Eye (tissue), 1 donor: ENCODE data around the gene LETM1.
A peak's percentile ranks its signal among the peaks of the same experiment; 100 is the strongest.

Source experiments
- DNase-seq: peaks from one replicate; pipeline ENCODE4 v3.0.0-alpha.2; 2015

LETM1 gene

DNA sequence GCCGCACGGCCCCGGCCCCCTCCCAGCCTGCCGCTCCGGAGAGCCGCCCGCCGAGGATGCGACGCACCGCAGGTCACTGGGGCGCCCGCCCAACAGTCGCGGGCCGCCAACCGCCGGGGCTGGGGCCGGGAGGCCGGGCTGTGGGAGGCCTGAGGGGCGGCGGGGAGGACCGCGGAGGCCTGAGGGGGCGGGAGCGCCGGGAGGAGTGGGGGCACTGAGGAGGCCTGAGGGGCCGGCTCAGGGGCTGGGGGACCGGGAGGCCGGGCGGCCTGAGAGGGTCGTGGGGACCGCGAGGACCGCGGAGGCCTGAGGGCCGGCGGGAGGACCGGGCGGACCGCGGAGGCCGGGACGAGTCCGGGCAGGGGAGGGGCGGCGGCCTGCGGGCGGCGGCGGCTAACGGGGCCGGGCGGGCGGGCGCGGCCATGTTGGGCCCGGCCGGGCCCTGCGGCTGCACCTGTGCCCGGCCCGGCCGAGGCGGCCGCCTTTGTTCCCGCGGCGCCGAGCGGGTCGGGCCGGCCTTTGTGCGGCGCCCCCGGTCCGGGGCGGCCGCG, 15.6 kb upstream of the LETM1 start:
- DNase-seq = peak; percentile 82

GRCh38 chr4:1870578-1871443, 14.9 kb upstream of the LETM1 start, which contains the start of gene NSD2:
Gene NSD2 (plus strand): TSS chr4:1871393. CDS start chr4:1900655, 29,262 bp downstream.
- peak; percentile 97 for DNase-seq

GRCh38 chr4:1870328-1870577, 14.3 kb upstream of the LETM1 start:
- DNase-seq = peak; percentile 93

GRCh38 chr4:1869530-1870327, 13.8 kb upstream of the LETM1 start:
- no peak for DNase-seq

DNA sequence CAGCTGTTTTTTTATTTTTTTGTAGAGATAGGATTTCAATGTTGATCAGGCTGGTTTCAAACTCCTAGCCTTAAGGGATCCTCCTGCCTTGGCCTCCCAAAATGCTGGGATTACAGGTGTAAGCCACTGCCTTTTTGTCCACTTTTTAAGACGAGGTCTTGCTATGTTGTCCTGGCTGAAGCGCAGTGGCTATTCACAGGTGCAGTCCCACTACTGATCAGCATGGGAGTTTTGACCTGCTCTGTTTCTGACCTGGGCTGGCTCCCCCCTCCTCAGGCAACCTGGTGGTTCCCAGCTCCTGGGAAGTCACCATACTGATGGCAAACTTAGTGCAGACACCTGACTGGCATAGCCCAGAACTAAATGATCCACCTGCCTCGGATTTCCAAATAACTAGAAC, 13.0 kb upstream of the LETM1 start:
- no peak for DNase-seq

DNA sequence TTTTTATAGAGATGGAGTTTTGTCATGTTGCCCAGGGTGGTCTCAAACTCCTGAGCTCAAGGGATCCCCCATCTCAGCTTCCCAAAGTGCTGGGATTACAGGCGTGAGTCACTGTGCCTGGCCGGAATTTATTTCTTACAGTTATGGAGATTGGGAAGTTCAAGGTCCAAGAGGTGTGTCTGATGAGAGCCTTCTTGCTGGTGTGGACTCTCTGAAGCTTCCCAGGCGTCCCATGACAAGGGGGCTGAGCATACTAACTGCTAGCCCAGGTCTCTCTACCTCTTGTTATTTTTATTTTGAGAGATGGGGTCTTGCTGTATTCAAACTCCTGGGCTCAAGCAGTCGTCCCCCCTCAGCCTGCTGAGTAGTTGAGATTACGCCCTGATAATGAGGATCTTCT, 12.3 kb upstream of the LETM1 start:
- no peak for DNase-seq

- DNase-seq = no peak
Measured at GRCh38 chr4:1866189-1866661, 10.3 kb upstream of the LETM1 start.

- DNase-seq = peak; percentile 90
Measured at GRCh38 chr4:1864076-1865008, 8.4 kb upstream of the LETM1 start.

DNA sequence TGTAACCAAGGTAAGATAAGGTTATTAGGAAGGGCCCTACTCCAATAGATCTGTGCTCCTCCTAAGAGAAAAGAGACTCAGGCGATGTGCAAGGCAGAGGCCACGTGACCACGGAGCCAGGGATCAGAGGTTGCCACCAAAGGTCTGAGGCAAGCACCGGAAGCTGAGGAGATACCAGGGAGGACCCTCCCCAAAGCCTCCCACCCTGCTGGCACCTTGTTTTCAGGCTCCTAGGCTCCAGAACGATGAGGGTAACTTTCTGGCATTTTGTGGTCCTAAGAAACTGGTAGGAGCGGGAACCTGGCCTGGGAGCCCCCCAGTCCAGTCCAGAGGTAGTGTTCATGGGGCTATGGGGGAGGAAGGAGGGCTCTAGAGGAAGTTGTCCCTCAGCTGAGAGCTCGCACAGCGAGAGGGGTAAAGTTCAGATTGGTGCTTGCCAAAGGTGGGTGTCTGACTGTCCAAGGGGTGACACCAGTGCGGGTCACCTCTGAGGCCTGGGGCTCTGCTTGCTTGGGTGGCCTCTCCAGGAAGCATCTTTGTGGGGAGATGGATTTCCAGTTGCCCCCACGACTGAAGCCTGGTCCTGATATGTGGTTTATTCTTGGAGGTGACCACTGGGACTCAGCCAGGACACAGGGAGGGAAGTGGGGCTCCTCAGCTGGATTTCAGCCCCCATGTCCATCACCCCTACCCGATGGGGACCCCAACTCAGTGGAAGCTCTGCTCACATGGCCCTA, 7.5 kb upstream of the LETM1 start:
- no peak for DNase-seq

DNA sequence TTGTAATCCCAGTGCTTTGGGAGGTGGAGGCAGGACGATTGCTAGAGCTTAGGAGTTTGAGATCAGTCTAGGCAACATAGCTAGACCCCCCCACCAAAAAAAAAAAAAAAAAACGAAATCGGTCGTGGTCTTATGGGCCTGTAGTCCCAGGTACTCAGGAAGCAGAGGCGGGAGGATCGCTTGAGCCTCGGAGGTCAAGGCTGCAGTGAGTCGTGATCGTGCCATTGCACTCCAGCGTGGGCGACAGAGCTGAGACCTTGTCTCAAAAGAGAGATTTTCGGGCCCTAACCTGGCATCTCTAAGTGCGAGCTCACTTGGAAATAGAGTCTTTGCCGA, 7.0 kb upstream of the LETM1 start:
- DNase-seq = no peak

GRCh38 chr4:1862055-1862911, 6.3 kb upstream of the LETM1 start:
- DNase-seq = no peak

GRCh38 chr4:1859389-1859753, 3.4 kb upstream of the LETM1 start:
- DNase-seq = no peak

GRCh38 chr4:1857931-1858330, 2.0 kb upstream of the LETM1 start:
- DNase-seq = no peak

DNA sequence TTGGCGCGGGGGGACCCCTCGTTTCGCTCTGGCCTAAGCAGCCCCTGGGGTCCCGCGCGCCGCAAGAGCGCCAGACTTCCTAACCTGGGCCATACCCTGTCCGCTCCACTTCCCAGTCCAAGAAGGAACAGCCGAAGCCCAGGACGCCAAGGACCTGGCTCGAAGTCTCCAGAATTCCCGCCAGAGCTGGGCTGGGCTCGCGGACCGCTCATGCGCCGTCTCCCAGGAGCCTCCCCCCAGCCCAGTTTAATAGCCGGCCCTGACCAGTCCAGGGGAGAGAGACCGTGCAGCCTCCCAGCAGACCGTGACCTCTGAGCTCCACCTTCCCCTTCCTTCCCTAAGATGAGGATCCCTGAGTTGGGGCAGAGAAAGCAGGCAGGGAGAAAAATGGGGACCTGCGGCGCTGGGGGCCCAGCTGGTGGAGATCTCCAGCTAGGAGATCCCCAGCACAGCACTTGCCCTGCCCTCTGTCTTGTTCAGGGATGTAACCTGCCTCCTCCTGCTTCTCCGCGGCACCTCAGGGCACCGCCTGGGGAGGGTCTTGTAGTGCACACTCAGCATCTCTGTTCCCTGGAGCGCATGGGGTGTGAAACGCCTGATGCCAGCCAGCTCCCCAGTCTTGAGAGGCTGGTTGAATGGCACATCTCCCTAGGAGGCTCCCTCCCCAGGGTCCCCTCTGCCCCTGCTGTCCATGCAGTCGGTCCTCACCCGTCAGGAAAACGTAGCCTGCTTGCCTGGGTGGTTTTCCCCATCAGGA, 1.2 kb upstream of the LETM1 start:
- peak; percentile 41 for DNase-seq

- DNase-seq = no peak
Measured at GRCh38 chr4:1855333-1856070, 454 bp downstream of the LETM1 start.

GRCh38 chr4:1854752-1855151, 1.2 kb downstream of the LETM1 start:
- DNase-seq = no peak

GRCh38 chr4:1852904-1853623, 2.9 kb downstream of the LETM1 start:
- no peak for DNase-seq

DNA sequence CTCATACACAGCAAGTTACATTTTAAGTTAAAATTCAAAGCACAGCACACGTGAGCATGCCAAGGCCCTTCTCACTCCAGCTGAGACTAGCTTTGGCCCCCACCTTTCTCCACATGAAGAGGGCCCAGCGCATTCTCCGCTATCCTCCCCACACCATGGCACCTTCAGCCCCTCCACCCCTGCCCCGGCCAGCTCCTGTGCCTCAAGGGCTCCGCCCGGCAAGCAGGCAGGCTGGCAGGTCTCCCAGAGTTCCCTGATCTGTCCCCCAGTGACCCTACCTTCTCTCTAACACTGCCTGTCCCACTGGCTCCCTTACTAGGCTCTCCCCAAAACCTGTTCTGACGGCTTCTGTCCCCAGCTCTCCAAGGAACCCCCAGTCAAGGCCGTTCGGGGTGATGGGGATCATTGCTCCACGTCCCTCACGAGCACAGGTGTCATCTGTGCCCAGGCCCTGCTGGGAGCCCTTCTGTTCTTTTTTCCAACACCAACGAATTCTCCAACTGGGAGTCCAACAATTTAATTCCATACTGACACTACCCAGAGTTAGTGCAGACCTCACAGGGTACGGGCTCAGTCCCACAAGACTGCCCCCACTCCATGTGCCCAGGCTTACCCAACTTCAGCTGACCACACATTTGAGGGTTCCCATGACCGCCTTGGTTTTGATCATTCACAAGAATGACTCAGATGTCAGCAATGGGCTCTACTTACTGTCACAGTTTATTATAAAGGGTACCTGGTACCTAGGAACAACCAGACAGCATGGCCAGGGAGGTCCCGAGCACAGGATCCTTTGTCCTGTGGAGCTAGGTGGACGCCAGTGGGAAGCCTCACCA, 4.2 kb downstream of the LETM1 start:
- no peak for DNase-seq
